HCT116 (cell line): ENCODE data around the gene DENND1A. TPM values are rescaled to one million over a fixed set of nuclear protein-coding genes. Genes with fewer than 3 reads are reported as not detected.

Source experiments
- ATAC-seq: fragments of 200-7000 bp; cut with Tn5 transposase; 2 replicates; pipeline ENCODE4 v1.9.1; 2020; ENCODE audit warnings: mild to moderate bottlenecking, moderate library complexity
- BruUV-seq: library from RNA; stranded (reverse); fragments of 400-500 nt; replicated peaks from 2 replicates; lab custom pipeline; 2021; lab: Mats Ljungman, UMichigan
- CTCF ChIA-PET: fragments of 300-600 bp; sonication (Branson Sonifier 250); formaldehyde crosslinking; loops from one replicate; lab custom pipeline; 2021; ENCODE audit warnings: antibody characterized with exemption; lab: Charles Lee
- POLR2A ChIA-PET: fragments of 300-600, 350-600 bp; sonication (Branson Sonifier 250); formaldehyde crosslinking; loops from one replicate; lab custom pipeline; 2021; ENCODE audit warnings: antibody characterized with exemption; lab: Charles Lee
- RAD21 ChIA-PET, 2 experiments: fragments of 300-600 bp; sonication (Branson Sonifier 250); formaldehyde crosslinking; loops; one replicate each; lab custom pipeline; 2023; ENCODE audit warnings: low total read pairs in 2 of 2; ENCODE audit not compliant: uncharacterized antibody in 2 of 2, unreplicated experiment in 2 of 2, low non-redundant PET in 1 of 2; lab: Charles Lee
- DNase-seq: peaks from one replicate; pipeline ENCODE4 v3.0.0-alpha.2; 2010; ENCODE audit warnings: low read depth, low spot score
- H2AFZ ChIP-seq: fragments of 200-600 bp; shearing (Covaris generic), sonication (generic); 2 replicates; pipeline ENCODE4 v1.6.1; 2017; ENCODE audit warnings: low read depth, mixed run types, mixed read lengths, antibody characterized with exemption, low read length; ENCODE audit not compliant: poor library complexity, severe bottlenecking
- H3K27ac ChIP-seq: 2 replicates; pipeline ENCODE4 v1.5.1; 2012; ENCODE audit warnings: low read depth, low read length
- H3K27me3 ChIP-seq: fragments of 200-600 bp; sonication (generic); 2 replicates; pipeline ENCODE4 v1.6.1; 2016; ENCODE audit warnings: mixed run types, low read length, mixed read lengths; ENCODE audit not compliant: insufficient read depth
- H3K36me3 ChIP-seq, 2 experiments: fragments of 200-500 bp in 1 of 2; fragments of 200-600 bp in 1 of 2; sonication (Bioruptor generic) in 1 of 2; sonication (generic) in 1 of 2; 2 replicates each; pipeline versions ENCODE4 v1.5.1 to v1.6.1; 2014 to 2016; ENCODE audit warnings: low read length in 2 of 2, inconsistent platforms in 1 of 2, mixed read lengths in 1 of 2, mixed run types in 1 of 2; ENCODE audit not compliant: insufficient read depth in 2 of 2, control insufficient read depth in 1 of 2
- H3K4me1 ChIP-seq, 2 experiments: fragments of 200-600 bp in 1 of 2; sonication (generic) in 1 of 2; 2 replicates each; pipeline versions ENCODE4 v1.5.1 to v1.6.1; 2012 to 2017; ENCODE audit warnings: low read length in 2 of 2, inconsistent platforms in 1 of 2, mild to moderate bottlenecking in 1 of 2, mixed read lengths in 1 of 2, mixed run types in 1 of 2, moderate library complexity in 1 of 2; ENCODE audit not compliant: insufficient read depth in 2 of 2, control insufficient read depth in 1 of 2
- H3K4me2 ChIP-seq: fragments of 200-600 bp; sonication (generic); 2 replicates; pipeline ENCODE4 v1.6.1; 2017; ENCODE audit warnings: mixed run types, low read length, mixed read lengths
- H3K4me3 ChIP-seq, 2 experiments: fragments of 200-600 bp in 1 of 2; sonication (generic) in 1 of 2; replicated peaks in 1 of 2; 2 replicates each; pipeline ENCODE4 v1.5.1; 2011 to 2016; ENCODE audit warnings: low read length in 2 of 2, control low read depth in 1 of 2, low read depth in 1 of 2, mild to moderate bottlenecking in 1 of 2, mixed read lengths in 1 of 2, mixed run types in 1 of 2
- H3K79me2 ChIP-seq: fragments of 200-600 bp; sonication (generic); 2 replicates; pipeline ENCODE4 v1.6.1; 2017; ENCODE audit warnings: mild to moderate bottlenecking, mixed run types, low read length, moderate library complexity, mixed read lengths; ENCODE audit not compliant: insufficient read depth
- H3K9ac ChIP-seq: fragments of 200-600 bp; sonication (generic); 2 replicates; pipeline ENCODE4 v1.6.1; 2016; ENCODE audit warnings: low read length, mixed read lengths
- H3K9me2 ChIP-seq: fragments of 200-600 bp; sonication (generic), shearing (Covaris generic); 2 replicates; pipeline ENCODE4 v1.6.1; 2017; ENCODE audit warnings: mixed run types, mild to moderate bottlenecking, moderate library complexity; ENCODE audit not compliant: insufficient read depth
- H3K9me3 ChIP-seq, 2 experiments: fragments of 200-500 bp in 1 of 2; fragments of 200-600 bp in 1 of 2; sonication (Bioruptor generic) in 1 of 2; sonication (generic) in 1 of 2; 2 replicates each; pipeline ENCODE4 v1.6.1; 2014 to 2017; ENCODE audit warnings: low read length in 2 of 2, mixed read lengths in 2 of 2, inconsistent platforms in 1 of 2, low read depth in 1 of 2, mild to moderate bottlenecking in 1 of 2, mixed run types in 1 of 2, moderate library complexity in 1 of 2; ENCODE audit not compliant: control insufficient read depth in 1 of 2, insufficient read depth in 1 of 2
- H4K20me1 ChIP-seq: fragments of 200-600 bp; sonication (generic), shearing (Covaris generic); 2 replicates; pipeline ENCODE4 v1.6.1; 2017; ENCODE audit warnings: mixed run types, mild to moderate bottlenecking, moderate library complexity; ENCODE audit not compliant: insufficient read depth
- CBX3 ChIP-seq: IDR thresholded peaks from 2 replicates; pipeline ENCODE4 v1.6.1; 2012; ENCODE audit warnings: low read depth
- ELF1 ChIP-seq: IDR thresholded peaks from 2 replicates; pipeline ENCODE4 v1.6.1; 2012; ENCODE audit warnings: low read depth, borderline replicate concordance
- EZH2phosphoT487 ChIP-seq: fragments of 200-600 bp; IDR thresholded peaks from 2 replicates; pipeline ENCODE4 v1.6.1; 2018; ENCODE audit warnings: antibody characterized with exemption, borderline replicate concordance
- FOSL1 ChIP-seq: IDR thresholded peaks from 2 replicates; pipeline ENCODE4 v1.6.1; 2012; ENCODE audit warnings: low read depth
- MAX ChIP-seq: IDR thresholded peaks from 2 replicates; pipeline ENCODE4 v1.6.1; 2012
- POLR2AphosphoS5 ChIP-seq: IDR thresholded peaks from 2 replicates; pipeline ENCODE4 v1.6.1; 2011; ENCODE audit warnings: mild to moderate bottlenecking, low read depth, low read length, moderate library complexity
- RAD21 ChIP-seq: IDR thresholded peaks from 2 replicates; pipeline ENCODE4 v1.6.1; 2012; ENCODE audit warnings: low read depth, mild to moderate bottlenecking
- REST ChIP-seq: IDR thresholded peaks from 2 replicates; pipeline ENCODE4 v1.6.1; 2012; ENCODE audit warnings: low read depth
- SP1 ChIP-seq: IDR thresholded peaks from 2 replicates; pipeline ENCODE4 v1.6.1; 2012; ENCODE audit warnings: low read depth
- SRF ChIP-seq: IDR thresholded peaks from 2 replicates; pipeline ENCODE4 v1.6.1; 2012; ENCODE audit warnings: low read depth
- YY1 ChIP-seq: IDR thresholded peaks from 2 replicates; pipeline ENCODE4 v1.6.1; 2011; ENCODE audit warnings: low read length, low read depth, moderate library complexity, mild to moderate bottlenecking; ENCODE audit not compliant: insufficient replicate concordance; ENCODE audit errors: extremely low read depth
- ZBTB33 ChIP-seq: IDR thresholded peaks from 2 replicates; pipeline ENCODE4 v1.6.1; 2011; ENCODE audit warnings: mild to moderate bottlenecking, low read length, moderate library complexity; ENCODE audit not compliant: insufficient replicate concordance; ENCODE audit errors: extremely low read depth
- intact Hi-C: fragments of 100-400 bp; cut with micrococcal nuclease; formaldehyde crosslinking; loops from 2 replicates; pipeline ENCODE4 v1.10.0; 2022
- total RNA-seq: library from RNA; stranded (reverse); gene quantifications from one replicate; pipeline ENCODE4 v1.2.1, GENCODE V29; 2021; ENCODE audit not compliant: unreplicated experiment
- TF ChIP-seq, protein P1 (sequence below): IDR thresholded peaks from 2 replicates; pipeline ENCODE4 v1.6.1; 2012

Gene DENND1A
- total RNA-seq, 1 experiment from 2014 or later: 33.0 TPM

GRCh38 chr9:123373447-123373923, 556.4 kb downstream of the DENND1A start:
- Histone ChIP-seq H3K27ac (no peak overlapping the region), H3K9ac (no peak overlapping the region), H3K4me1 (peaks cover 15 to 16% of the 10 kb centered on the region in 2 experiments), H3K27me3 (no peaks in the 10 kb centered on the region), H3K4me3 (no peak overlapping the region), H3K9me2 (no peaks in the 10 kb centered on the region), H3K4me2 (no peak overlapping the region), H2AFZ (no peak overlapping the region), H3K79me2 (no peaks in the 10 kb centered on the region), H3K9me3 (no peaks in the 10 kb centered on the region), H3K36me3 (no peaks in the 10 kb centered on the region), H4K20me1 (no peaks in the 10 kb centered on the region)
- ATAC-seq (no peak), DNase-seq (no peak)
- TF ChIP-seq POLR2AphosphoS5 (no peak), ELF1 (no peak), MAX (no peak), REST (no peak), YY1 (no peak), RAD21 (no peak), SP1 (no peak), ZBTB33 (no peak), SRF (no peak), EZH2phosphoT487 (no peak), CBX3 (no peak), FOSL1 (no peak)
- TF ChIP-seq, protein P1, sequence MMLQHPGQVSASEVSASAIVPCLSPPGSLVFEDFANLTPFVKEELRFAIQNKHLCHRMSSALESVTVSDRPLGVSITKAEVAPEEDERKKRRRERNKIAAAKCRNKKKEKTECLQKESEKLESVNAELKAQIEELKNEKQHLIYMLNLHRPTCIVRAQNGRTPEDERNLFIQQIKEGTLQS: no peak
- ChIA-PET CTCF (no interaction called here), RAD21 (no interaction called here), POLR2A (interaction anchor here (0.6 kb wide), 1 partner anchor 110 kb away, joined by 3 read pairs; no protein-coding TSS in a partner anchor)
- intact Hi-C loops: no loop called here
- no TSS peak for BruUV-seq
